HEK293 (cell line): ENCODE results near the gene MAMDC2.

Experiments used
- CTCF ChIA-PET: fragments of 350-600 bp; formaldehyde crosslinking; extraction: SDS; loops from one replicate; lab custom pipeline; 2021; ENCODE audit warnings: antibody characterized with exemption; lab: Yijun Ruan, JAX
- POLR2A ChIA-PET: fragments of 300-600 bp; formaldehyde crosslinking; extraction: SDS; loops from one replicate; lab custom pipeline; 2020; ENCODE audit warnings: antibody characterized with exemption, inconsistent platforms; lab: Yijun Ruan, JAX
- H3K27ac ChIP-seq: fragments of 200-500 bp; sonication (Bioruptor generic); 2 replicates; pipeline ENCODE4 v1.5.1; 2014; ENCODE audit warnings: low read depth, low read length, control low read depth, inconsistent platforms; ENCODE audit errors: extremely low read depth
- H3K36me3 ChIP-seq, 2 experiments: fragments of 200-500 bp in 1 of 2; sonication (Bioruptor generic) in 1 of 2; 1 replicate in 1 of 2; 2 replicates in 1 of 2; pipeline ENCODE4 v1.5.1; 2014 to 2017; ENCODE audit warnings: inconsistent platforms in 2 of 2, low read length in 2 of 2; ENCODE audit not compliant: control insufficient read depth in 2 of 2, insufficient read depth in 1 of 2
- H3K4me1 ChIP-seq: fragments of 200-500 bp; sonication (Bioruptor generic); 2 replicates; pipeline ENCODE4 v1.5.1; 2014; ENCODE audit warnings: mild to moderate bottlenecking, low read length, inconsistent platforms; ENCODE audit not compliant: control insufficient read depth, insufficient read depth
- H3K4me3 ChIP-seq: 2 replicates; pipeline ENCODE4 v1.5.1; 2011; ENCODE audit warnings: low read depth, mild to moderate bottlenecking, control low read depth, low read length, moderate library complexity
- H3K9me3 ChIP-seq: fragments of 200-500 bp; sonication (Bioruptor generic); 2 replicates; pipeline ENCODE4 v1.5.1; 2014; ENCODE audit warnings: low read depth, low read length, inconsistent platforms; ENCODE audit not compliant: control insufficient read depth, insufficient read depth
- EGR2 ChIP-seq: fragments of 450-650 bp; formaldehyde crosslinking; IDR thresholded peaks from 2 replicates; pipeline ENCODE4 v1.5.1; 2016; ENCODE audit warnings: low read depth, missing biosample characterization, missing genetic modification characterization
- GFI1B ChIP-seq: fragments of 450-650 bp; formaldehyde crosslinking; IDR thresholded peaks from 2 replicates; pipeline ENCODE4 v1.5.1; 2016; ENCODE audit warnings: missing biosample characterization, missing genetic modification characterization
- GLIS2 ChIP-seq: fragments of 450-650 bp; formaldehyde crosslinking; IDR thresholded peaks from 2 replicates; pipeline ENCODE4 v1.5.1; 2016; ENCODE audit warnings: missing biosample characterization, missing genetic modification characterization
- KLF8 ChIP-seq: fragments of 450-650 bp; formaldehyde crosslinking; IDR thresholded peaks from 2 replicates; pipeline ENCODE4 v1.5.1; 2016; ENCODE audit warnings: missing biosample characterization, missing genetic modification characterization
- REPIN1 ChIP-seq: fragments of 450-650 bp; formaldehyde crosslinking; IDR thresholded peaks from 2 replicates; pipeline ENCODE4 v1.5.1; 2017; ENCODE audit warnings: missing biosample characterization, missing genetic modification characterization, low read depth
- SP2 ChIP-seq: fragments of 450-650 bp; formaldehyde crosslinking; IDR thresholded peaks from 2 replicates; pipeline ENCODE4 v1.5.1; 2016; ENCODE audit warnings: missing biosample characterization, missing genetic modification characterization
- ZEB2 ChIP-seq: fragments of 450-650 bp; formaldehyde crosslinking; IDR thresholded peaks from 2 replicates; pipeline ENCODE4 v1.5.1; 2016; ENCODE audit warnings: missing biosample characterization, missing genetic modification characterization
- ZFP41 ChIP-seq: fragments of 450-650 bp; formaldehyde crosslinking; IDR thresholded peaks from 2 replicates; pipeline ENCODE4 v1.5.1; 2016; ENCODE audit warnings: missing biosample characterization, missing genetic modification characterization, borderline replicate concordance
- ZNF146 ChIP-seq: fragments of 450-650 bp; formaldehyde crosslinking; IDR thresholded peaks from 2 replicates; pipeline ENCODE4 v1.5.1; 2016; ENCODE audit warnings: missing biosample characterization, missing genetic modification characterization
- ZNF221 ChIP-seq: fragments of 450-650 bp; formaldehyde crosslinking; IDR thresholded peaks from 2 replicates; pipeline ENCODE4 v1.5.1; 2017; ENCODE audit warnings: missing biosample characterization, missing genetic modification characterization, borderline replicate concordance
- ZNF24 ChIP-seq: fragments of 450-650 bp; formaldehyde crosslinking; IDR thresholded peaks from 2 replicates; pipeline ENCODE4 v1.5.1; 2016; ENCODE audit warnings: missing biosample characterization, missing genetic modification characterization
- ZNF274 ChIP-seq, 2 experiments: fragments of 200-500 bp in 1 of 2; fragments of 450-650 bp in 1 of 2; sonication (Bioruptor generic) in 1 of 2; formaldehyde crosslinking in 1 of 2; IDR thresholded peaks; 2 replicates each; pipeline versions ENCODE4 v1.5.1 to v1.6.1; 2014 to 2016; ENCODE audit warnings: borderline replicate concordance in 1 of 2, inconsistent platforms in 1 of 2, low read length in 1 of 2, missing biosample characterization in 1 of 2, missing genetic modification characterization in 1 of 2
- ZNF362 ChIP-seq: fragments of 450-650 bp; formaldehyde crosslinking; IDR thresholded peaks from 2 replicates; pipeline ENCODE4 v1.5.1; 2016; ENCODE audit warnings: missing biosample characterization, missing genetic modification characterization
- ZNF48 ChIP-seq: fragments of 450-650 bp; formaldehyde crosslinking; IDR thresholded peaks from 2 replicates; pipeline ENCODE4 v1.5.1; 2016; ENCODE audit warnings: missing biosample characterization, missing genetic modification characterization
- ZNF558 ChIP-seq: fragments of 450-650 bp; formaldehyde crosslinking; IDR thresholded peaks from 2 replicates; pipeline ENCODE4 v1.5.1; 2016; ENCODE audit warnings: missing biosample characterization, missing genetic modification characterization
- ZNF626 ChIP-seq: fragments of 450-650 bp; sonication (Bioruptor Pico); formaldehyde crosslinking; IDR thresholded peaks from 2 replicates; pipeline ENCODE4 v1.5.1; 2018; ENCODE audit warnings: missing biosample characterization, missing genetic modification characterization, inconsistent platforms
- ZNF677 ChIP-seq: fragments of 450-650 bp; IDR thresholded peaks from 2 replicates; pipeline ENCODE4 v1.5.0; 2018; ENCODE audit warnings: missing biosample characterization, mild to moderate bottlenecking, missing genetic modification characterization, moderate library complexity
- ZNF768 ChIP-seq: fragments of 450-650 bp; formaldehyde crosslinking; IDR thresholded peaks from 2 replicates; pipeline ENCODE4 v1.5.1; 2018; ENCODE audit warnings: missing biosample characterization, mild to moderate bottlenecking, missing genetic modification characterization
- ZNF830 ChIP-seq: fragments of 450-650 bp; IDR thresholded peaks from 2 replicates; pipeline ENCODE4 v1.5.0; 2018; ENCODE audit warnings: missing biosample characterization, missing genetic modification characterization, low read depth, mild to moderate bottlenecking, moderate library complexity
- ZSCAN23 ChIP-seq: fragments of 450-650 bp; formaldehyde crosslinking; IDR thresholded peaks from 2 replicates; pipeline ENCODE4 v1.5.1; 2016; ENCODE audit warnings: missing biosample characterization, missing genetic modification characterization
- TF ChIP-seq, protein P1 (sequence below): fragments of 450-650 bp; formaldehyde crosslinking; IDR thresholded peaks from 2 replicates; pipeline ENCODE4 v1.5.1; 2016; ENCODE audit warnings: missing biosample characterization, missing genetic modification characterization
- TF ChIP-seq, protein P2 (sequence below): fragments of 450-650 bp; formaldehyde crosslinking; IDR thresholded peaks from 2 replicates; pipeline ENCODE4 v1.5.1; 2016; ENCODE audit warnings: missing biosample characterization, missing genetic modification characterization
- TF ChIP-seq, protein P3 (sequence below): fragments of 450-650 bp; formaldehyde crosslinking; IDR thresholded peaks from 2 replicates; pipeline ENCODE4 v1.5.0; 2017; ENCODE audit warnings: missing biosample characterization, missing genetic modification characterization, borderline replicate concordance
- TF ChIP-seq, protein P4 (sequence below): fragments of 450-650 bp; formaldehyde crosslinking; IDR thresholded peaks from 2 replicates; pipeline ENCODE4 v1.5.1; 2016; ENCODE audit warnings: missing biosample characterization, missing genetic modification characterization

MAMDC2 gene

DNA sequence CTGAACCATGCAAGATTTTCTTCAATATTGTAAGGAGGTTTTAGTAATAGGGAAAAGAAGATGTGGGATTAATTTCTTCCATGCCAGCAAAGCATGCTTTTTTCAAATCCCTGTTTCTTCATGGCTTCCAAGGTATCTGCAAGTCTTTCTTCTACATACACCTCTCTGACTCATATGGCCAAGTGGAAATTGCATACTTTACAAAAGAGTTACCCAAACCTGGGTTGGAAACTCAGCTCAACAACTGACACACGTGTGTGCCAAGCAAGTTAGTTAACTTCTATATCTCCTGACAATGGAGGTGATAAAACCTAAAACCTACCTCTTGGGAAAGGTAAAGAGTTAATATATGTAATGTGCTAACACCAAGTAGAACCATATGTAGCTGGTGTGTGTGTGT is 28.5 kb upstream of the MAMDC2 start:
- Histone ChIP-seq H3K36me3 (no peaks in the 10 kb centered on the region), H3K4me3 (no peak overlapping the region), H3K4me1 (no peaks in the 10 kb centered on the region), H3K27ac (no peak overlapping the region), H3K9me3 (no peaks in the 10 kb centered on the region)
- POLR2A ChIA-PET: no interaction called here
- CTCF ChIA-PET: interaction anchor here (0.7 kb wide), 1 partner anchor 188 kb away, joined by 3 read pairs; no protein-coding TSS in a partner anchor
- no peak for TF ChIP-seq ZNF362 (tag by site-specific recombination)
- TF ChIP-seq ZNF24 (tag by site-specific recombination): no peak
- TF ChIP-seq GFI1B (tag by site-specific recombination): no peak
- TF ChIP-seq, protein P1, sequence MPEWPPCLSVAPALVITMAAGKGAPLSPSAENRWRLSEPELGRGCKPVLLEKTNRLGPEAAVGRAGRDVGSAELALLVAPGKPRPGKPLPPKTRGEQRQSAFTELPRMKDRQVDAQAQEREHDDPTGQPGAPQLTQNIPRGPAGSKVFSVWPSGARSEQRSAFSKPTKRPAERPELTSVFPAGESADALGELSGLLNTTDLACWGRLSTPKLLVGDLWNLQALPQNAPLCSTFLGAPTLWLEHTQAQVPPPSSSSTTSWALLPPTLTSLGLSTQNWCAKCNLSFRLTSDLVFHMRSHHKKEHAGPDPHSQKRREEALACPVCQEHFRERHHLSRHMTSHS (tag by site-specific recombination): no peak
- no peak for TF ChIP-seq ZNF830 (tag by site-specific recombination)
- no peak for TF ChIP-seq ZNF274 (IDR thresholded peaks at IDR 0.05; ENCODE audit: low read length)
- TF ChIP-seq ZNF274 (tag by site-specific recombination; IDR thresholded peaks at IDR 0.05; ENCODE audit: borderline replicate concordance): no peak
- TF ChIP-seq, protein P2, sequence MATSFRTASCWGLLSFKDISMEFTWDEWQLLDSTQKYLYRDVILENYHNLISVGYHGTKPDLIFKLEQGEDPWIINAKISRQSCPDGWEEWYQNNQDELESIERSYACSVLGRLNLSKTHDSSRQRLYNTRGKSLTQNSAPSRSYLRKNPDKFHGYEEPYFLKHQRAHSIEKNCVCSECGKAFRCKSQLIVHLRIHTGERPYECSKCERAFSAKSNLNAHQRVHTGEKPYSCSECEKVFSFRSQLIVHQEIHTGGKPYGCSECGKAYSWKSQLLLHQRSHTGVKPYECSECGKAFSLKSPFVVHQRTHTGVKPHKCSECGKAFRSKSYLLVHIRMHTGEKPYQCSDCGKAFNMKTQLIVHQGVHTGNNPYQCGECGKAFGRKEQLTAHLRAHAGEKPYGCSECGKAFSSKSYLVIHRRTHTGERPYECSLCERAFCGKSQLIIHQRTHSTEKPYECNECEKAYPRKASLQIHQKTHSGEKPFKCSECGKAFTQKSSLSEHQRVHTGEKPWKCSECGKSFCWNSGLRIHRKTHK: no peak
- TF ChIP-seq, protein P3, sequence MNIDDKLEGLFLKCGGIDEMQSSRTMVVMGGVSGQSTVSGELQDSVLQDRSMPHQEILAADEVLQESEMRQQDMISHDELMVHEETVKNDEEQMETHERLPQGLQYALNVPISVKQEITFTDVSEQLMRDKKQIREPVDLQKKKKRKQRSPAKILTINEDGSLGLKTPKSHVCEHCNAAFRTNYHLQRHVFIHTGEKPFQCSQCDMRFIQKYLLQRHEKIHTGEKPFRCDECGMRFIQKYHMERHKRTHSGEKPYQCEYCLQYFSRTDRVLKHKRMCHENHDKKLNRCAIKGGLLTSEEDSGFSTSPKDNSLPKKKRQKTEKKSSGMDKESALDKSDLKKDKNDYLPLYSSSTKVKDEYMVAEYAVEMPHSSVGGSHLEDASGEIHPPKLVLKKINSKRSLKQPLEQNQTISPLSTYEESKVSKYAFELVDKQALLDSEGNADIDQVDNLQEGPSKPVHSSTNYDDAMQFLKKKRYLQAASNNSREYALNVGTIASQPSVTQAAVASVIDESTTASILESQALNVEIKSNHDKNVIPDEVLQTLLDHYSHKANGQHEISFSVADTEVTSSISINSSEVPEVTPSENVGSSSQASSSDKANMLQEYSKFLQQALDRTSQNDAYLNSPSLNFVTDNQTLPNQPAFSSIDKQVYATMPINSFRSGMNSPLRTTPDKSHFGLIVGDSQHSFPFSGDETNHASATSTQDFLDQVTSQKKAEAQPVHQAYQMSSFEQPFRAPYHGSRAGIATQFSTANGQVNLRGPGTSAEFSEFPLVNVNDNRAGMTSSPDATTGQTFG: no peak

- Histone ChIP-seq H3K36me3 (no peaks in the 10 kb centered on the region), H3K27ac (no peak overlapping the region)
- CTCF ChIA-PET: interaction anchor here (0.6 to 2.7 kb wide), 3 partner anchors 16 to 295 kb away, joined by 3 to 11 read pairs (median 4); no protein-coding TSS in a partner anchor
- TF ChIP-seq REPIN1 (tag by site-specific recombination) (no peak), ZNF677 (no peak), ZNF48 (tag by site-specific recombination) (no peak), GFI1B (tag by site-specific recombination) (no peak), ZFP41 (tag by site-specific recombination) (no peak), KLF8 (no peak)
- TF ChIP-seq, all 188 proteins: peak for 0
- Histone ChIP-seq H3K4me1 (no peaks in the 10 kb centered on the region), H3K9me3 (no peaks in the 10 kb centered on the region), H3K4me3 (no peak overlapping the region)
- POLR2A ChIA-PET: no interaction called here
Observed at GRCh38 chr9:70020217-70020616, 23.4 kb upstream of the MAMDC2 start.

GRCh38 chr9:70020991-70021571 is 22.6 kb upstream of the MAMDC2 start:
- ChIA-PET POLR2A (no interaction called here), CTCF (interaction anchor here (0.6 to 2.7 kb wide), 4 partner anchors 15 to 343 kb away, joined by 3 to 11 read pairs (median 4); no protein-coding TSS in a partner anchor)
- H3K4me3 ChIP-seq: no peak overlapping the region
- H3K4me1 ChIP-seq: no peaks in the 10 kb centered on the region
- no peaks in the 10 kb centered on the region for H3K36me3 ChIP-seq
- no peaks in the 10 kb centered on the region for H3K9me3 ChIP-seq
- H3K27ac ChIP-seq: no peak overlapping the region
- TF ChIP-seq, protein P4, sequence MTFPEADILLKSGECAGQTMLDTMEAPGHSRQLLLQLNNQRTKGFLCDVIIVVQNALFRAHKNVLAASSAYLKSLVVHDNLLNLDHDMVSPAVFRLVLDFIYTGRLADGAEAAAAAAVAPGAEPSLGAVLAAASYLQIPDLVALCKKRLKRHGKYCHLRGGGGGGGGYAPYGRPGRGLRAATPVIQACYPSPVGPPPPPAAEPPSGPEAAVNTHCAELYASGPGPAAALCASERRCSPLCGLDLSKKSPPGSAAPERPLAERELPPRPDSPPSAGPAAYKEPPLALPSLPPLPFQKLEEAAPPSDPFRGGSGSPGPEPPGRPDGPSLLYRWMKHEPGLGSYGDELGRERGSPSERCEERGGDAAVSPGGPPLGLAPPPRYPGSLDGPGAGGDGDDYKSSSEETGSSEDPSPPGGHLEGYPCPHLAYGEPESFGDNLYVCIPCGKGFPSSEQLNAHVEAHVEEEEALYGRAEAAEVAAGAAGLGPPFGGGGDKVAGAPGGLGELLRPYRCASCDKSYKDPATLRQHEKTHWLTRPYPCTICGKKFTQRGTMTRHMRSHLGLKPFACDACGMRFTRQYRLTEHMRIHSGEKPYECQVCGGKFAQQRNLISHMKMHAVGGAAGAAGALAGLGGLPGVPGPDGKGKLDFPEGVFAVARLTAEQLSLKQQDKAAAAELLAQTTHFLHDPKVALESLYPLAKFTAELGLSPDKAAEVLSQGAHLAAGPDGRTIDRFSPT: no peak
- TF ChIP-seq ZNF221 (no peak), ZNF146 (tag by site-specific recombination) (no peak), ZEB2 (no peak), ZSCAN23 (no peak), GLIS2 (tag by site-specific recombination) (no peak), ZNF768 (tag by site-specific recombination) (no peak), SP2 (no peak), EGR2 (tag by site-specific recombination) (no peak), ZNF626 (tag by site-specific recombination) (no peak), ZNF558 (tag by site-specific recombination) (no peak)
